GM23248 (cell line): Measurements from ENCODE around the gene GDPD5.

ENCODE experiments used
- EZH2 ChIP-seq: fragments of 200-600 bp; sonication (generic); IDR thresholded peaks from 2 replicates; pipeline ENCODE4 v1.6.1; 2018; ENCODE audit warnings: antibody characterized with exemption, mild to moderate bottlenecking; ENCODE audit not compliant: insufficient read depth, poor library complexity, severe bottlenecking
- EZH2phosphoT487 ChIP-seq: fragments of 200-600 bp; sonication (generic); IDR thresholded peaks from 2 replicates; pipeline ENCODE4 v1.6.1; 2018; ENCODE audit warnings: antibody characterized with exemption, moderate library complexity, mild to moderate bottlenecking, low read depth; ENCODE audit not compliant: insufficient read depth

GRCh38 chr11:75388386-75389275 lies 137.1 kb downstream of the GDPD5 start:
- no peak for TF ChIP-seq EZH2
- TF ChIP-seq EZH2phosphoT487, result no peak
